GM21447 (cell line): ENCODE results near the gene NWD2.

Experiments used
- ATAC-seq: cut with Tn5 transposase; IDR thresholded peaks from one replicate; pipeline ENCODE4 v1.9.1; 2021; ENCODE audit not compliant: unreplicated experiment

The NWD2 gene

DNA sequence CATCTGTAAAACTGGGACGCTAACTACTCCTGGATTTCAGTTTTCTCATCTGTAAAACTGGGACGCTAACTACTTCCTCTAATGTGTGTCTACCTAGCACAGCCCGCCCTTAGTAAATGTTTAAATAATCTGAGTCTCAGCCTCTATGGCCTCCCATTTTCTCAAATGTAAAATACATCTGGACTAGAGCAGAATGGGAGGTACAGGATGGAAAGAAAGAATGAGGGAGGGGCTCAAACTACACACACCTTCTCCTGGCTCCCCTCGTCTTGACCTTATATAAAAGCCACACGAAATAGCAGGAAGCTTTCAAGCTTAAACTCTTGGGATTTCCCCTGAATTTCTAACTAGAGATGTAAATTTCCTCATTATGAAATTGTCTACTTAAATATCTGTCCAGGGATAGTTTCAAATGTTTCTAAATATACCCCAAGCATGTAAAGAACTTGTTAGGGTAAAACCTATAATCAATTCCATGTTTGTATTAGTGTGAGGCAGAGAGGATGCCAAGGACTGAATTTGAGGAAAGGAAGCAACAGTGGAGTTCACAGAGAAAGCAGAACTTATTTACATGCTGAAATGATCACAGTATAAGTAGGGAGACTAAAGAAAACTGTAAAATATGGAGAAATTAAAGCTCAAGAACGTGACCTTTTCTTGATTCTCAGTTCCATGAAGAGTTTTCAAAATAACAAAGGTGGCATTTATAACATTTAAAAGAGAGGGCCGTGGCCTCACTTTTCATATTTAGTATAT lies 220.0 kb downstream of the NWD2 start:
- no peak for ATAC-seq

- no peak for ATAC-seq
These were observed 220.8 kb downstream of the NWD2 start for GRCh38 chr4:37465296-37465695.

GRCh38 chr4:37465845-37466244 lies 221.3 kb downstream of the NWD2 start:
- ATAC-seq: no peak

GRCh38 chr4:37467223-37467622 lies 222.7 kb downstream of the NWD2 start:
- no peak for ATAC-seq

DNA sequence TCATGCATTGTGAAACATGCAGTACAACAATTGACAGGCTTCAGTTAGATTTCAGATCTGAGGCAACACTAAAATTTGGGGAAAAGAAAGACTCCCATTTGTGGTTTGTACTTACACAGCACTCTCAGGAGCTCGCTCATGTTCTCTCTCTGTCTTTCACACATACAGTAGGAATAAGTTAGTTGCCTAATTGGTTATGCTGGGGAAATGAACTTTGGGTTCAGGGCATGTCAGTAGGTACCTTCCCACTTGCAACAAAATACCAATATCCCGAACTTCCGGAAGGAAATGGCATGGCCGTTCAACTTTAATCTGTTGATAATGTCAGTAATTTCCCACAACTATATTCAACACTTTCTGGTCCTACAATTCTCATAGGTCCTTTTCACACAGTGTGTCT lies 223.3 kb downstream of the NWD2 start:
- no peak for ATAC-seq

DNA sequence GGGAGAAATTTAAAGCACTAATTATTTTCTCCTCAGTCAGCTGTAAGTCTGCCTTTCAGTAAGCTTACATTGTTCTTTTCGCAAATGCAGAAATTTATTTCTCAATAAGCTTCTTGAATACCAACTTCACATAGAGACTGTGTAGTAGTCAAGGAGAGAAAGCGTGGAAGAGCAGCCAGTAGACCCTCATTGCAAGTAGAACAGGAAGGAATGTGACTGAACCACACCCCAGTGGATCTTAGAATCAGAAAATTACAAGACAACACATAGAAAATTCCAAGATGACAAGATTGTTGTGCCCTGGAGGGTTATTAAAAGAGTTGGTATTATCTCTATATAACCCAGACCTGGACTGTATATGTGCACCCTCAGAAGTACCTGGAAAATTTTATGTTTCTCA lies 224.7 kb downstream of the NWD2 start:
- no peak for ATAC-seq

DNA sequence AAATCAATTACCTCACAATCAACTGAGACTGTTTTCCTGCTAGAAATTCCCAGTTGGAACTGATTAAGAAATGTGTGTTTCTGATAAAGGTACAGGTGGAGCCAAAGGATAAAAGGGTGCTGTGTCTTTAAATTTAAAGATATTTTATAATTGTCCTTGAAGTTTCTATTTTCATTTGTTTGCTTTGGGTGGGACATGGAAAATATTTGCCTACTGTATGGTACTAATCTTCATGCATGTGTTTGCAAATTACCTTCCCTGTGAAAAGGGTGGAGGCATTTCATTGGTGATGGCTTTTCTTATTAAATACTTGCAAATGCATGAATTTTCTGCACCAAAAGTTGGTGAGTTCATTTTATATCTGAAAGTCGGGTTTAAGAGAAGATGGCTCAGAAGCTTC lies 225.7 kb downstream of the NWD2 start:
- no peak for ATAC-seq

DNA sequence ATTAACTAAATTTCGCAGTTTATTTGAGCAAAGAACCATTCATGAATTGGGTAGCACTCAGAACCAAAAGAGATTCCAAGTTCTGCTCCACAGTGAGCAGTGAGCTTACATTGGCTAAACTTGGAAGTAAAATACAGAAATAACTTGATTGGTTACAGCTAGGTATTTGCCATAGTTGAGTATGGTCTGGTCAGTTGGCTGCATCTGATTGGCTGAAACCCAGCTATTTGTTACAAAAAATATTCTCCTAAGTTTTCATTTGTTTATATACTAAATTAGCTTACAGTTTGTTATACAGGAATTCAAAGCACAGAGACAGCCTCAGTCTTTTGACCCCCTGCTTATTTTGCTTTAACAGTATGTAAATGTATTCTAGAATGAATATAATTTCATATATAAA lies 226.6 kb downstream of the NWD2 start:
- ATAC-seq: no peak

DNA sequence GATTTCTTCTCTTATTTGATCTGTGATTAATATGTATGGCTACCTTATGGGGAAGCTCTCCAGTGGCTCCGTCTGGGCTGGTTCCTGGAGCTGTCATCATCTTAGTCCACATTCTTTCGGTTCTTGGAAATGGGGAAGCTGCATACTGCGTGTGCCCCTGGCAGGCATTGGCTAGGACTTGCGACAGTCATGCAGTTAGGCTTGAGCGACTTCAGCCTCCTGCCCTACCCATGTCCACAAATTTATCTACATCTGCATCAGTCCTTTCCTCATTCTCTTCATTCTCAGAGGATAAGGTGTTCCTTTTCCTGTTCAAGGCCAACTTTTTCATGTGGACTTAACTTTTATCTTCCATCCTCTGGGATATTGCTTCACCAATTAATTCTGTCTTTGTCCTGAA lies 227.4 kb downstream of the NWD2 start:
- no peak for ATAC-seq

GRCh38 chr4:37473807-37474206 lies 229.3 kb downstream of the NWD2 start:
- ATAC-seq: no peak

GRCh38 chr4:37475087-37475486 lies 230.5 kb downstream of the NWD2 start:
- no peak for ATAC-seq

- ATAC-seq: no peak
These were observed 231.2 kb downstream of the NWD2 start for GRCh38 chr4:37475776-37476175.

DNA sequence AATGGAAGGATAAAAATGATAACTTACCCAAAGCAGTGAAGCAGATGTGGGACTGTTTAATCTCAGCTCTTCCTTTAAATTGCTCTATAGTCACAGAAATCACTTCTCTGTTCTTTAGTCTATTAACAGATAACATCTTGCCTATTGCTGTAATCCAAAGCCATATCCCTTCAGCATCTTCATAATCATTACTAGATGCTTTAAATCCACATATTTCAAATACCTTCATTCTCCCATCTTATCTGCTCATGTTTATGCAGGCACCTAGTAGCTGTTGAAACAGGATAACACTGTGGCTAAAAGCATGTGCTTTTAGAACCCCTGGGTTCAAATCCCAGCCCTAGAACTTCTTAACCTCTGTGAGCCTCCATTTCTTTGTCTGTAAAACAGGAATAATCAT lies 231.7 kb downstream of the NWD2 start:
- ATAC-seq: no peak

DNA sequence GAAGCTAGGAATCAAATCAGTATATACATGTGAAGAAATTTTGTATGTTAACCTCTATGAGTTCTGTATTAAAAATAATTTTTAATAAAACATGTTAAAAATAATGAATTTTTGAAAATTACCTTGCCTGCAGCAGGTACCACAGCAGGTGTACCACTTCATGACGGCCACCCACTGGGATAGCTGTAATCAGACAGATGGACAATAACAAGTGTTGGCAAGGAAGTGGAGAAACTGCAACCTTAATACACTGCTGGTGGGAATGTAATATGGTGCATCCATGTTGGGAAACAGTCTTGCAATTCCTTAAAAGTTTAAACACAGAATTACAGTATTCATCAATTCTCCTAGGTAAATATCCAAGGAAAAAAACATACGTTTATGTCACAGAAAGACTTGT lies 232.1 kb downstream of the NWD2 start:
- no peak for ATAC-seq

- ATAC-seq: no peak
These were observed 232.6 kb downstream of the NWD2 start for GRCh38 chr4:37477126-37477525.

- ATAC-seq: no peak
These were observed 233.6 kb downstream of the NWD2 start for GRCh38 chr4:37478151-37478550.

DNA sequence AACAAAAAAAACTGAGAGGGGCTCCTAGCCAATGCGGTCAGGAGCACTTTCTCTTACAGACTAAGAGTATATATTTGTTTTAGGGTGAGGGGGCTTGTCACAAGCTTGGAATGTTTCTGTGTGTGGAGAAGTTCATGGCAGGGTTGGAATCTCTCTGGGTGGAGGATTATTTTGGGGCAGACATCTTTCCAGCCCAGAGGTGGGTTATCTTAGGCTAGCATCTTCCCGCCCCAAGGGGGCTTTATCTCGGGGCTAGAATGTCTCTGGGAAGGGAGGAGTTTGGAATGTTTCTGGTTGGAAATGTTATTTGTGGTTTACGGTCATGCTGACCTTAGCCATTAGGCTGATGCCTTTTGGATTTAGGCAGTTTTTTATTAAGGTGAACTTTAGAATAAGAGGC lies 236.0 kb downstream of the NWD2 start:
- no peak for ATAC-seq

DNA sequence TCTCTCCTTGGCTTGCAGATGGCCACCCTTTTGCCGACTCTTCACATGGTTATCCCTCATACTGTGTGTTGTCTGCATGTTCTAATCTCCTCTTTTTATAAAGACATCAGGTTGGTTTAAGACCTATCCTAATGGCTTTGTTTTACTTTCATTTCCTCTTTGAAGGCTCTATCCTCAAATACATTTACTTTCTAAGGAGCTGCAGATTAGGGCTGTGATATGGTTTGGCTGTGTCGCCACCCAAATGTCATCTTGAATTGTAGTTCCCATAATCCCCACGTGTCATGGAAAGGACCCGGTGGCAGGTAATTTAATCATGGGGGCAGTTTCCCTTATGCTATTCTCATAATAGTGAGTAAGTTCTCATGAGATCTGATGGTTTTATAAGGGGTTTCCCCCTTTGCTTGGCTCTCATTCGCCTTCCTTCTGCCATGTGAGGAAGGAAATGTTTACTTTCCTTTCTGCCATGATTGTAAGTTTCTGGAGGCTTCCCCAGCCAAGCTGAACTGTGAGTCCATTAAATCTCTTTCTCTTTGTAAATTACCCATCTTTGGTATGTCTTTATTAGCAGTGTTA lies 237.1 kb downstream of the NWD2 start:
- ATAC-seq: no peak

GRCh38 chr4:37482236-37482913 lies 237.8 kb downstream of the NWD2 start:
- ATAC-seq: no peak

DNA sequence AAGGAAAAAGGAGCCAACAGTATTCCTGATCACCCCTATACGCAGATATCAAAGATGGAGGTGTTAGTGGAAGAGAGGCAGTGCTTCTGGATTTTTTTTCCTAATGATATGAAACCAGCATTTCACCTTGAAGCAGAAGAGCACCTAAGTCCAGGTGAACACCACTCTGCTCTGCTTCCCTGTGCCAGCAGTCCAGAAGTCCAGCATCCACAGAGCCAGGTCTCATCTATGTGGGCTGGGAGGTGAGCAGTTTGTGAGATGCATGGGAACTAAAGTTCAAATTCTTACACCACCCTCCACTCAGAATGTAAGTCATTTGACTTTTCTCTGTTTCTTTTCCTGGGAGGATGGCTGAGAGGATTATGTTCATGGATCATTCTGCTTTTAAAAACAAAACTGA lies 239.1 kb downstream of the NWD2 start:
- ATAC-seq: no peak

DNA sequence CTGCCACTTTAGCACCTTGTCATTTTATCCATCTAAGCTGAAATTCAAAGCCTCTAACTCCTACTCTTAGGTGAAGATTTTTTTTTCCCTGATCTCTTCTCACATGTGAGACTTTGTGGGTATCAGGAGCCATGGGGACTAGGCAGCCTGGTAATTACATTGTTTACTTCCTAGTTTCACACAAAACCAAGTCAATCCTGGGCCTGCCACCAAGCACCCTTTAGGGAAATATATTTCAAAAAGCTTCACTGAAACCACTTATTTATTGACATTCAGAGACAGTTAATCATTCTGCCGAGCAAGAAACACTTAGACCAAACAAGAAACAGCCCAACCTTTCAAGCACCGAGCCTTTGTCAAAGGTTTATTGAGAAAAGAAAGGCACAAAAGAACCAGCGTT lies 241.6 kb downstream of the NWD2 start:
- ATAC-seq: no peak

DNA sequence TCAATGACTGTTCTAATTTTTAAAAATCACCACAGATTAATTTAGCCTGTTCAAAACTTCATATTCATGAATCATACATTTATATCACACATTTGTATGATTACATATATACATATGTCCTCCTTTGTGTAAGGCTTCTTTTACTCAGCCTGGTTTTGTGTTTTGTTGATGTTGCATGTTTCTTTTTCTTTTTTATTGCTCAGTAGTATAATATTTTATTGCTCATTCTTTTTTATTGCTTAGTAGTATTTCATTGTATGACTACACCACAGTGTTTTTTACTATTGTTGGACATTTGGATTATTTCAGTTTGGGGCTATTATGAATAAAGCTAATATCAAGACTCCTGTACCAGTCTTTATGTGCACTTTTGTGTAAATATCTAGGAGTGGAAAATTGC lies 243.1 kb downstream of the NWD2 start:
- no peak for ATAC-seq
